ENCODE results near the gene EBP.

GRCh38 chrX:48532161-48532560 lies 10.6 kb downstream of the EBP start:
- TF ChIP-seq CTCF (IDR thresholded peaks at IDR 0.05; ENCODE audit: insufficient read depth, low read length), result no peak
- no peak for TF ChIP-seq REST (IDR thresholded peaks at IDR 0.05; ENCODE audit: insufficient replicate concordance, low read depth)

Measured in HL-60 (cell line).